Measurements from ENCODE around the gene RELL1.

RELL1 gene

GRCh38 chr4:37693030-37693429, 6.9 kb upstream of the RELL1 start:
- TF ChIP-seq HDGF (IDR thresholded peaks at IDR 0.05; ENCODE audit: borderline replicate concordance) (no peak), ZNF384 (IDR thresholded peaks at IDR 0.05) (no peak), FOXK2 (IDR thresholded peaks at IDR 0.05) (no peak), BHLHE40 (IDR thresholded peaks at IDR 0.05; ENCODE audit: borderline replicate concordance) (no peak), L3MBTL2 (conservative IDR thresholded peaks at IDR 0.05) (no peak), SP1 (IDR thresholded peaks at IDR 0.05) (no peak), ELF4 (IDR thresholded peaks at IDR 0.05) (no peak), SUZ12 (IDR thresholded peaks at IDR 0.05) (no peak), FOXM1 (IDR thresholded peaks at IDR 0.05; ENCODE audit: borderline replicate concordance) (no peak)
- TF ChIP-seq, protein P1, sequence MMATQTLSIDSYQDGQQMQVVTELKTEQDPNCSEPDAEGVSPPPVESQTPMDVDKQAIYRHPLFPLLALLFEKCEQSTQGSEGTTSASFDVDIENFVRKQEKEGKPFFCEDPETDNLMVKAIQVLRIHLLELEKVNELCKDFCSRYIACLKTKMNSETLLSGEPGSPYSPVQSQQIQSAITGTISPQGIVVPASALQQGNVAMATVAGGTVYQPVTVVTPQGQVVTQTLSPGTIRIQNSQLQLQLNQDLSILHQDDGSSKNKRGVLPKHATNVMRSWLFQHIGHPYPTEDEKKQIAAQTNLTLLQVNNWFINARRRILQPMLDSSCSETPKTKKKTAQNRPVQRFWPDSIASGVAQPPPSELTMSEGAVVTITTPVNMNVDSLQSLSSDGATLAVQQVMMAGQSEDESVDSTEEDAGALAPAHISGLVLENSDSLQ (IDR thresholded peaks at IDR 0.05): no peak
- DNase-seq (ENCODE audit: extremely low spot score): no peak
- ChIA-PET POLR2A (no interaction called here), CTCF (no interaction called here)

DNA sequence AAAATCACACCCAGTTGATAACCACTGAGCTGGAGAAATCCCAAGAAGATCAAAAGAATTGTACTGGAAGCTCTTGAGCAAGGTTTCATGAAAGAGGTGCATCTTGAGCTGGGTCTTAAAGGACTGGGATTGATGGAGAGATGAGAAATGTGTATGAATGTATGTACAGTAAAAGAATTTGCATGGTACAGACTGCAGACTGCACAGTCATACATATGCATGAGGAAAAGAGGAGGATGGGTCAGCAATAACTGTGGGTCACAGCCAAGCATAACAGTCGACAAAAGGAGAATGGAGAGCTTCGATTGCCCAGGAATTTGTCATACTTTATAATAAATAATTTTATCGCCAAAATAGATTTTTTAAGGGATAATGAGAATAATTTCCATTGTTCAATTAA, 4.8 kb upstream of the RELL1 start:
- TF ChIP-seq LEF1 (IDR thresholded peaks at IDR 0.05; ENCODE audit: borderline replicate concordance): no peak
- POLR2A ChIA-PET: no interaction called here
- DNase-seq (ENCODE audit: extremely low spot score): no peak
- CTCF ChIA-PET: no interaction called here

GRCh38 chr4:37689353-37690095, 3.3 kb upstream of the RELL1 start:
- CTCF ChIA-PET: no interaction called here
- TF ChIP-seq TARDBP (IDR thresholded peaks at IDR 0.05): no peak
- no peak for TF ChIP-seq NFRKB (IDR thresholded peaks at IDR 0.05)
- no peak for TF ChIP-seq LEF1 (IDR thresholded peaks at IDR 0.05; ENCODE audit: borderline replicate concordance)
- no peak for TF ChIP-seq HDGF (IDR thresholded peaks at IDR 0.05; ENCODE audit: borderline replicate concordance)
- TF ChIP-seq, protein P1 (IDR thresholded peaks at IDR 0.05): no peak
- no peak for TF ChIP-seq CTBP1 (IDR thresholded peaks at IDR 0.05; ENCODE audit: borderline replicate concordance)
- TF ChIP-seq BHLHE40 (IDR thresholded peaks at IDR 0.05; ENCODE audit: borderline replicate concordance): no peak
- TF ChIP-seq SUZ12 (IDR thresholded peaks at IDR 0.05): no peak
- no peak for TF ChIP-seq ZNF384 (IDR thresholded peaks at IDR 0.05)
- DNase-seq (ENCODE audit: extremely low spot score): no peak
- POLR2A ChIA-PET: no interaction called here

DNA sequence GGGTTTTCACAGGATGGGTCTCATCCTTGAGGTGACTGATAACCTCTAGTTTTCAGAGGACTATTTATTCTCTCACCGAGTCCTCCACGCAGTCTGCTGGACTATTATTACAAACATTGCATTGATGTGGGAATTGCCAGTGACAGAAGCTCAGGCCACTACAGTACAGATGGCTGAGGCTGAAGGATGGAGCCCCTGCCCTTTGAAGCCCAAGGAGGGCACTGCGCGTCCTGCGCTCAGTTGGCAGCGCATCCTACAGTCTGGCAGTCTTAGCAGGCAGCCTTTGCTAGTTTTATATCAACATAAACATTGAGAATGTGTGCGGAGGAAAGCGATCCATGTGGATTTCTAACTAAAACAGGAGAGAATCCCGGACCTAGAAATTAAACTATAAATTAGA, 1.5 kb upstream of the RELL1 start:
- CTCF ChIA-PET: no interaction called here

GRCh38 chr4:37687194-37687562, 1.0 kb upstream of the RELL1 start:
- TF ChIP-seq, protein P1 (IDR thresholded peaks at IDR 0.05): no peak
- no peak for TF ChIP-seq LEF1 (IDR thresholded peaks at IDR 0.05; ENCODE audit: borderline replicate concordance)
- TF ChIP-seq SUZ12 (IDR thresholded peaks at IDR 0.05): no peak
- no peak for DNase-seq (ENCODE audit: extremely low spot score)
- ChIA-PET CTCF (no interaction called here), POLR2A (interaction anchor here (0.6 kb wide), 1 partner anchor 47 kb away, joined by 5 read pairs; no protein-coding TSS in a partner anchor)

More for the DNA sequence above, 1.5 kb upstream of the RELL1 start:
- no peak for TF ChIP-seq CTBP1 (IDR thresholded peaks at IDR 0.05; ENCODE audit: borderline replicate concordance)
- DNase-seq (ENCODE audit: extremely low spot score): no peak
- POLR2A ChIA-PET: no interaction called here

GRCh38 chr4:37685823-37686372, 278 bp downstream of the RELL1 start:
- no peak for TF ChIP-seq CTBP1 (IDR thresholded peaks at IDR 0.05; ENCODE audit: borderline replicate concordance)
- 0 out of 2 replicates have a peak, but pooled peaks have one; percentile 38 for TF ChIP-seq L3MBTL2 (conservative IDR thresholded peaks at IDR 0.05)
- POLR2A ChIA-PET: no interaction called here
- peak; percentile 13 for DNase-seq (ENCODE audit: extremely low spot score)
- CTCF ChIA-PET: no interaction called here

DNA sequence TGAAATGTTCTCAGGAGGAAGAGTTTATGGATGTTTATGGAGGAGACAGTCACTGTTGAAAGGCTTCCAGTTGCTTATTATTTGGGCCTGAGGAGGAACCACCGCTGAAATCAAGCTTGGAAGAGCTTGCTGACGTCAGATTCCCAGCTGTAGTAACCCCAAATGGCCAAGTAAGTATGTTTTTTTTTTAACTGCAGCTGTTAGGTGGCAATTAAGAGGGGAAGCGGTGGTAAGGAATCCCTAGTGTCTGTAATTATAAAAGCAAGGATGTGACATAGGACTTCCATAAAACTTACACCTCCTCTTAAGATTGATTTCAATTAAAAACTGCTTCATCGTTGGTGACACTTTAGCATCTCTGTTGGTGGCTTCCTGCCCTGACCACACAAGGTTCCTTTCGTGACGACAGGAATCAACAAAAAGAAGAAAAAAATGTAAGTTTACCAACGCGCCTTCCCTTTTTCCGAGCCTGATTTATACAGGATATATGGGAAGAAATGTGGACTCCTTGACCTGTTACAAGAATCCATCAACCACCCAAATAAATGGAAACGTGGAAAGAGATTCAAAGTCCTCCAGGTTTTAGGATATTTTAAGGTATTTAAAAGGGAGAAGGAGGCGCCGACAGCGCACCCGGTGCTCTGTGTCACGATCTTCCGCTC, 884 bp downstream of the RELL1 start:
- ChIA-PET CTCF (no interaction called here), POLR2A (no interaction called here)
- no peak for DNase-seq (ENCODE audit: extremely low spot score)

More for the DNA sequence above, 884 bp downstream of the RELL1 start:
- no peak for TF ChIP-seq L3MBTL2 (conservative IDR thresholded peaks at IDR 0.05)
- TF ChIP-seq HDGF (IDR thresholded peaks at IDR 0.05; ENCODE audit: borderline replicate concordance): no peak
- TF ChIP-seq LEF1 (IDR thresholded peaks at IDR 0.05; ENCODE audit: borderline replicate concordance): no peak
- no peak for TF ChIP-seq CTBP1 (IDR thresholded peaks at IDR 0.05; ENCODE audit: borderline replicate concordance)
- no peak for TF ChIP-seq ARNT (IDR thresholded peaks at IDR 0.05)
- TF ChIP-seq BHLHE40 (IDR thresholded peaks at IDR 0.05; ENCODE audit: borderline replicate concordance): no peak
- no peak for TF ChIP-seq TARDBP (IDR thresholded peaks at IDR 0.05)
- no peak for TF ChIP-seq FOXA1 (IDR thresholded peaks at IDR 0.05)
- no peak for TF ChIP-seq FOXK2 (IDR thresholded peaks at IDR 0.05)
- TF ChIP-seq SP1 (IDR thresholded peaks at IDR 0.05): no peak
